Mesothelial cell of epicardium (in vitro differentiated cells): Measurements from ENCODE around the gene ADRA2C. TPM values are rescaled to one million over a fixed set of nuclear protein-coding genes. Genes with fewer than 3 reads are reported as not detected.
"Not testable (repeated sequence)": the region's sequence is repeated elsewhere in the genome, so short reads cannot be mapped to it uniquely, and the experiment has no call there.

ENCODE experiments used
- DNase-seq, 2 experiments: peaks; one replicate each; pipeline ENCODE4 v3.0.0; 2021; ENCODE audit warnings: low spot score in 2 of 2; ENCODE audit not compliant: unreplicated experiment in 2 of 2
- H3K27ac Mint-ChIP-seq: 2 replicates; pipeline ENCODE4 v1.8.0; 2021; ENCODE audit warnings: mixed read lengths
- H3K27me3 Mint-ChIP-seq: 2 replicates; pipeline ENCODE4 v1.8.0; 2021; ENCODE audit warnings: low read depth, mixed read lengths
- H3K36me3 Mint-ChIP-seq: 2 replicates; pipeline ENCODE4 v1.8.0; 2021; ENCODE audit warnings: mixed read lengths
- H3K4me1 Mint-ChIP-seq: 2 replicates; pipeline ENCODE4 v1.8.0; 2021; ENCODE audit warnings: mixed read lengths
- H3K4me3 Mint-ChIP-seq: 2 replicates; pipeline ENCODE4 v1.8.0; 2021; ENCODE audit warnings: mild to moderate bottlenecking, moderate library complexity, mixed read lengths
- H3K9me3 Mint-ChIP-seq: 2 replicates; pipeline ENCODE4 v1.8.0; 2021; ENCODE audit warnings: mixed read lengths
- CTCF ChIP-seq: fragments of 200-600 bp; sonication (generic); IDR thresholded peaks from one replicate; pipeline ENCODE4 v1.5.0; 2021; ENCODE audit warnings: antibody characterized with exemption; ENCODE audit not compliant: unreplicated experiment
- total RNA-seq: library from RNA; stranded (reverse); gene quantifications from 3 replicates; pipeline ENCODE4 v1.2.1, GENCODE V29; 2021

Gene ADRA2C
- total RNA-seq, 1 donor from 2014 or later, result 2.1 TPM

- H3K4me1 Mint-ChIP-seq, result no peaks in the 10 kb centered on the region
- no peaks in the 10 kb centered on the region for H3K36me3 Mint-ChIP-seq
- H3K27ac Mint-ChIP-seq, result no peak overlapping the region
- peaks cover 17% of the 10 kb centered on the region for H3K27me3 Mint-ChIP-seq
- no peak for DNase-seq
- no peak for TF ChIP-seq CTCF
- H3K4me3 Mint-ChIP-seq, result no peak overlapping the region
- no peaks in the 10 kb centered on the region for H3K9me3 Mint-ChIP-seq
Observed at GRCh38 chr4:3814053-3814570, 47.9 kb downstream of the ADRA2C start.

DNA sequence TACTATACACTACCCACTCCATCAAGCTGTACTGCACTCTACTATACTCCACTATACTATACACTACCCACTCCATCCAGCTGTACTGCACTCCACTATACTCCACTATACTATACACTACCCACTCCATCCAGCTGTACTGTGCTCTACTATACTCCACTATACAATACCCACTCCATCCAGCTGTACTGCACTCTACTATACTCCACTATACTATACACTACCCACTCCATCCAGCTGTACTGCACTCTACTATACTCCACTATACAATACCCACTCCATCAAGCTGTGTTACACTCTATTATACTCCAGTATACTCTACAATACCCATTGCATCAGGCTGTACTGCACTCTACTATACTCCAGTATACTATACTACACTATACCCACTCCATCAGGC lies 48.7 kb downstream of the ADRA2C start:
- H3K4me3 Mint-ChIP-seq, DNase-seq, H3K4me1 Mint-ChIP-seq, H3K9me3 Mint-ChIP-seq, H3K36me3 Mint-ChIP-seq, H3K27ac Mint-ChIP-seq: not testable (repeated sequence)
- peaks cover 15% of the 10 kb centered on the region for H3K27me3 Mint-ChIP-seq

- H3K4me1 Mint-ChIP-seq, result no peaks in the 10 kb centered on the region
- TF ChIP-seq CTCF, result no peak
Observed at GRCh38 chr4:3816256-3816825, 50.2 kb downstream of the ADRA2C start.

DNA sequence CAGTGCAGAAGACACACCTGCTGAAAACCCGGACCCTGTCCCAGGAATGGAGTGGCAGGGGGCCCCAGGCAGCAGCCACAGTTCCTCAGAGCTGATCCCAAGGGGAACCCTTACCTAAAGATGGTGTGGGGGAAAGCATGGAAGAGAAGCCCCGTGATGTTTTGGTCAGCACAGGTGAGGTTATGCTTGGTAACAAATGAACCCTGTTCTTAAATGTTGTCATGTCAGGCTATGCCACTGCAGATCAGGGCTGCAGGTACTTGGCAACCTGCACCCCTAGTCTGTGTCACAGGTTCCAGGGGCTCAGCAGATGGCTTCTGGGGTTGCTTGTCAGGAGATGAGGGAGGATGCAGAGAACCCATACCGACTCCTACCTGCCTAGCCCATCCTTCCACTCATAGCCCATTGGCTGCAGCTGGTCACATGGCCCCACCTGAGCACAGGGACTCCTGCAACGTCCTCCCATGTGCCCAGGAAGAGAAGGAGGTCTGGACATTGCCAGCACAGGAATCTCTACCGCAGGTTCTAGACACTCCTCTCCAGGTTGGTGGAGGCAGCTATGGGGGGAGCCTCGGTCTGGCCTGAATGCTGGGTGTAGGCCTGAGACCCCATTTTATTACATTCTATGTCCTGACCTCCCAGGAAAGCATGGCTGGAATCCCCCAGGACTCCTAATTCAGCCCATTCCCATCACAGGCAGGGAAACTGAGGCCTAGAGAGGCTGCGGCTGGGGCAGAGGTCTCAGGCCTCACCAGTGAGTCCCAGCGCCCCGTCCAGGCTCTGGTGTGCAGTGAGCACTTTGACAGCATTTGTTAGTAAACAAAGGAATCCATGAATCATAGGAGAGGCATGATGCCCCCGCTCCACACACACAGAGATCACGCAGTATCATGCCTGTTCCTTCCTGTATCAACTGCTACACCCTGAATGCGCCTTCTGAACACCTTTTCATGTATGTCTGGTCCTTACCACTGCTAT lies 51.1 kb downstream of the ADRA2C start:
- Mint-ChIP-seq H3K36me3 (no peaks in the 10 kb centered on the region), H3K27ac (no peak overlapping the region), H3K4me3 (no peak overlapping the region), H3K4me1 (peaks cover 6% of the 10 kb centered on the region), H3K27me3 (peaks cover 14% of the 10 kb centered on the region), H3K9me3 (no peaks in the 10 kb centered on the region)
- TF ChIP-seq CTCF, result no peak
- DNase-seq, result no peak

More at GRCh38 chr4:3816256-3816825, 50.2 kb downstream of the ADRA2C start:
- DNase-seq, result no peak
- peaks cover 12% of the 10 kb centered on the region for H3K27me3 Mint-ChIP-seq
- no peak overlapping the region for H3K4me3 Mint-ChIP-seq
- no peaks in the 10 kb centered on the region for H3K9me3 Mint-ChIP-seq
- H3K36me3 Mint-ChIP-seq, result no peaks in the 10 kb centered on the region
- no peak overlapping the region for H3K27ac Mint-ChIP-seq

Other genes with a start within 250 kb of the ADRA2C start
- 116 to 121 TPM (median 118 TPM) in 3 replicates for gene LRPAP1, start 234.0 kb upstream of the ADRA2C start, total RNA-seq